Esophagus muscularis mucosa (tissue), 4 donors: ENCODE data around the gene ADPRHL1. TPM values are rescaled to one million over a fixed set of nuclear protein-coding genes. Genes with fewer than 3 reads are reported as not detected.
A peak's percentile ranks its signal among the peaks of the same experiment; 100 is the strongest.

ENCODE experiments used
- DNase-seq: peaks from one replicate; pipeline ENCODE4 v3.0.0-alpha.2; 2017; ENCODE audit errors: extremely low spot score
- H3K27ac ChIP-seq, 4 donors: fragments of 200-600 bp; sonication (generic); replicated peaks in 1 of 4; 1 replicate in 3 of 4; 2 replicates in 1 of 4; pipeline ENCODE4 v1.5.1; 2016 to 2019; ENCODE audit warnings: mild to moderate bottlenecking in 1 of 4
- H3K27me3 ChIP-seq, 4 donors: fragments of 200-600 bp; sonication (generic); one replicate each; pipeline versions ENCODE4 v1.5.1 to v1.6.0; 2016 to 2019
- H3K36me3 ChIP-seq, 4 donors: fragments of 200-600 bp; sonication (generic); one replicate each; pipeline ENCODE4 v1.5.1; 2016 to 2019
- H3K4me1 ChIP-seq, 4 donors: fragments of 200-600 bp; sonication (generic); one replicate each; pipeline ENCODE4 v1.5.1; 2016 to 2019
- H3K4me3 ChIP-seq, 4 donors: fragments of 200-600 bp; sonication (generic); 1 replicate in 2 of 4; 2 replicates in 2 of 4; pipeline ENCODE4 v1.5.1; 2016 to 2019; ENCODE audit warnings: mild to moderate bottlenecking in 4 of 4, moderate library complexity in 1 of 4
- H3K9me3 ChIP-seq, 4 donors: fragments of 200-600 bp; sonication (generic); 1 replicate in 3 of 4; 2 replicates in 1 of 4; pipeline ENCODE4 v1.5.1; 2016 to 2019
- EP300 ChIP-seq: sonication (generic); formaldehyde crosslinking; IDR thresholded peaks from one replicate; pipeline ENCODE4 v1.6.1; 2017; ENCODE audit warnings: antibody characterized with exemption
- POLR2A ChIP-seq: fragments of 450-650 bp; IDR thresholded peaks from one replicate; pipeline ENCODE4 v1.6.1; 2017; ENCODE audit warnings: antibody characterized with exemption, moderate library complexity, mild to moderate bottlenecking, low read depth
- POLR2AphosphoS5 ChIP-seq, 2 donors: sonication (generic); formaldehyde crosslinking; IDR thresholded peaks; one replicate each; pipeline ENCODE4 v1.6.1; 2017; ENCODE audit warnings: antibody characterized with exemption in 2 of 2
- WGBS: methylation state at CpG from one replicate; pipeline ENCODE4 v1.1.5; 2018; 5-methylcytosine and 5-hydroxymethylcytosine counted together
- intact Hi-C: fragments of 100-400 bp; cut with DNase I; formaldehyde crosslinking; loops from one replicate; pipeline ENCODE4 v1.15.1; 2023
- total RNA-seq, 4 donors: library from RNA; depleted of rRNA; stranded (reverse); fragments of >200 nt; gene quantifications; one replicate each; pipeline versions ENCODE4 v1.1.0 to v1.2.1, GENCODE V29; 2016
- TF ChIP-seq, protein P1 (sequence below), 3 experiments: fragments of 200-600 bp in 2 of 3; fragments of 450-650 bp in 1 of 3; sonication (generic) in 2 of 3; IDR thresholded peaks; one replicate each; pipeline ENCODE4 v1.5.1; 2017 to 2019; ENCODE audit warnings: antibody characterized with exemption in 3 of 3, mild to moderate bottlenecking in 2 of 3, moderate library complexity in 1 of 3

The ADPRHL1 gene
- total RNA-seq, 4 donors from 2014 or later, result 6.9 to 26.2 (median 11.0) TPM

- peaks cover 57 to 84% (median 76%) of the 10 kb centered on the region in 4 donors for H3K4me1 ChIP-seq
- no peaks in the 10 kb centered on the region for H3K9me3 ChIP-seq
- peaks cover 0 to 13% (median 4%) of the 10 kb centered on the region in 4 donors for H3K36me3 ChIP-seq
- peak; percentile 97 for DNase-seq
- peak within 1 kb of the TSS; percentile 79 to 94 (median 92) for H3K4me3 ChIP-seq
- intact Hi-C loops, result no loop called here
- H3K27me3 ChIP-seq, result no peaks in the 10 kb centered on the region
- WGBS, result 1% methylated on average over 34 of the region's 115 CpGs
- TF ChIP-seq, protein P1, sequence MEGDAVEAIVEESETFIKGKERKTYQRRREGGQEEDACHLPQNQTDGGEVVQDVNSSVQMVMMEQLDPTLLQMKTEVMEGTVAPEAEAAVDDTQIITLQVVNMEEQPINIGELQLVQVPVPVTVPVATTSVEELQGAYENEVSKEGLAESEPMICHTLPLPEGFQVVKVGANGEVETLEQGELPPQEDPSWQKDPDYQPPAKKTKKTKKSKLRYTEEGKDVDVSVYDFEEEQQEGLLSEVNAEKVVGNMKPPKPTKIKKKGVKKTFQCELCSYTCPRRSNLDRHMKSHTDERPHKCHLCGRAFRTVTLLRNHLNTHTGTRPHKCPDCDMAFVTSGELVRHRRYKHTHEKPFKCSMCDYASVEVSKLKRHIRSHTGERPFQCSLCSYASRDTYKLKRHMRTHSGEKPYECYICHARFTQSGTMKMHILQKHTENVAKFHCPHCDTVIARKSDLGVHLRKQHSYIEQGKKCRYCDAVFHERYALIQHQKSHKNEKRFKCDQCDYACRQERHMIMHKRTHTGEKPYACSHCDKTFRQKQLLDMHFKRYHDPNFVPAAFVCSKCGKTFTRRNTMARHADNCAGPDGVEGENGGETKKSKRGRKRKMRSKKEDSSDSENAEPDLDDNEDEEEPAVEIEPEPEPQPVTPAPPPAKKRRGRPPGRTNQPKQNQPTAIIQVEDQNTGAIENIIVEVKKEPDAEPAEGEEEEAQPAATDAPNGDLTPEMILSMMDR (IDR thresholded peaks at IDR 0.05), result peak in 1 of 3 experiments; percentile 26
- TF ChIP-seq POLR2A (peak; percentile 65), POLR2AphosphoS5 (IDR thresholded peaks at IDR 0.05) (peak; percentile 83 to 86), EP300 (no peak)
- peak within 1 kb of the TSS; percentile 91 to 94 (median 92) for H3K27ac ChIP-seq
Measured at GRCh38 chr13:113490496-113491417, 37.5 kb upstream of the ADPRHL1 start, which contains the start of gene DCUN1D2. Gene DCUN1D2 (minus strand): TSS chr13:113490711. CDS start chr13:113490669, 42 bp downstream.

- H3K36me3 ChIP-seq, result peaks cover 0 to 4% (median 0%) of the 10 kb centered on the region in 4 donors
- H3K27me3 ChIP-seq, result no peaks in the 10 kb centered on the region
- WGBS, result 6% methylated on average over 43 of the region's 54 CpGs
- peak; percentile 88 for DNase-seq
- intact Hi-C loops, result loop anchor here (10.0 kb wide), 1 partner anchor 335 kb away; the partner anchor contains the start of gene PROZ
- no peaks in the 10 kb centered on the region for H3K9me3 ChIP-seq
- no peak for TF ChIP-seq POLR2AphosphoS5 (IDR thresholded peaks at IDR 0.05)
- peak overlapping the region; percentile 91 to 94 (median 92) for H3K27ac ChIP-seq
- H3K4me3 ChIP-seq, result peak overlapping the region; percentile 79 to 94 (median 92)
- H3K4me1 ChIP-seq, result peaks cover 54 to 84% (median 73%) of the 10 kb centered on the region in 4 donors
Measured at GRCh38 chr13:113489549-113490495, 36.5 kb upstream of the ADPRHL1 start.

DNA sequence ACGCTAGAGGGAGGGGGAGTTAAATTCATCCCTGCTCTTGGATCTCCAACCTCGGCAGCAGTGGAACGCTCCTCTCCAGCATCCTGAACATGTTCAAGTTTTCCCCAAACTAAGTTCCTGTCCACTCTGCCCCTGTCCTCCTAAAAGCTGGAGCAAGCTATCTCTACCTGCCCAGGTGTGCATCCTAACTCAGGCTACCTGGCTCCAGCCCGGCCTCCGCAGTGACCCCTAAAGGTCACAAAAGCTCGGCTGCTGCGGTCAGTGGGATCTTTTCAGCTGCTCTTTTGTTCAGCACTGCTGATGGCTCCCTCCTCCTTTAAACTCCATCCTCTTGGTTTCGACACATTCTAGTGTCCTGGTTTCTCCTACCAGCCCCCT is 35.9 kb upstream of the ADPRHL1 start:
- whole genome bisulfite sequencing, result 47% methylated on average over 8 of the region's 8 CpGs
- Histone ChIP-seq H3K4me1 (peaks cover 57 to 83% (median 70%) of the 10 kb centered on the region in 4 donors), H3K27ac (peak overlapping the region; percentile 91 to 94 (median 92)), H3K4me3 (peak overlapping the region; percentile 79 to 94 (median 92)), H3K36me3 (no peaks in the 10 kb centered on the region), H3K27me3 (no peaks in the 10 kb centered on the region), H3K9me3 (no peaks in the 10 kb centered on the region)
- peak; percentile 31 for DNase-seq
- intact Hi-C loops, result loop anchor here (10.0 kb wide), 1 partner anchor 334 kb away; the partner anchor contains the start of gene PROZ
- TF ChIP-seq POLR2A, result no peak
- TF ChIP-seq, protein P1 (IDR thresholded peaks at IDR 0.05), result no peak
- no peak for TF ChIP-seq EP300
- no peak for TF ChIP-seq POLR2AphosphoS5 (IDR thresholded peaks at IDR 0.05)

DNA sequence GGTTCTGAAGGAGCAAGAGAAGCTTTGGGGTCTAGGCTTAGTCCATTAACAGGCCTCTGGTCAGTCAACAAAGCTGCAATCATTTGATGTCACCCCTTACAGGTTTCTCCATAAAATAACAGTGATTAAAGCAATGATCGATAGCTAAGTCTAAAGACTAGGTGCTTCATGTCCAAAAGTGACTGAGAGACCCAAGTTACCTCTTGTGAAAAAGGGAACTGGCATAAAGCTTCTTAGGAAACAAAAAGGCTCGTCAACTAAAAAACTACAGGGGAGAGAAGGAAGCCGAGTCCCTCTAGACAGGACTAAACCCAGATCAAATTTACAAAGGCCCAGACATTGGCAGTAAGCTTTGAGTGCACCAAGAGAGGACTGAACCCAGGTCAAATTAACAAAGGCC is 35.0 kb upstream of the ADPRHL1 start:
- WGBS, result 86% methylated on average over 3 of the region's 3 CpGs
- intact Hi-C loops, result loop anchor here (10.0 kb wide), 1 partner anchor 333 kb away; the partner anchor contains the start of gene PROZ
- TF ChIP-seq EP300 (no peak), POLR2AphosphoS5 (IDR thresholded peaks at IDR 0.05) (no peak), POLR2A (no peak)
- TF ChIP-seq, protein P1 (IDR thresholded peaks at IDR 0.05), result no peak
- Histone ChIP-seq H3K4me1 (peaks cover 50 to 83% (median 65%) of the 10 kb centered on the region in 4 donors), H3K4me3 (no peak overlapping the region), H3K27me3 (no peaks in the 10 kb centered on the region), H3K36me3 (peaks cover 0 to 6% (median 2%) of the 10 kb centered on the region in 4 donors), H3K9me3 (no peaks in the 10 kb centered on the region), H3K27ac (no peak overlapping the region)
- peak; percentile 29 for DNase-seq
